Testis (tissue), 2 donors: ENCODE results near the gene TAF7.

Experiments
- POLR2A ChIP-seq: fragments of 450-650 bp; IDR thresholded peaks from one replicate; pipeline ENCODE4 v1.6.1; 2017; ENCODE audit warnings: antibody characterized with exemption, mild to moderate bottlenecking, moderate library complexity
- TF ChIP-seq, protein P1 (sequence below), 3 experiments: fragments of 450-650 bp in 2 of 3; fragments of 200-600 bp in 1 of 3; sonication (generic) in 1 of 3; IDR thresholded peaks; one replicate each; pipeline ENCODE4 v1.5.1; 2016 to 2019; ENCODE audit warnings: antibody characterized with exemption in 3 of 3, mild to moderate bottlenecking in 2 of 3, moderate library complexity in 1 of 3

DNA sequence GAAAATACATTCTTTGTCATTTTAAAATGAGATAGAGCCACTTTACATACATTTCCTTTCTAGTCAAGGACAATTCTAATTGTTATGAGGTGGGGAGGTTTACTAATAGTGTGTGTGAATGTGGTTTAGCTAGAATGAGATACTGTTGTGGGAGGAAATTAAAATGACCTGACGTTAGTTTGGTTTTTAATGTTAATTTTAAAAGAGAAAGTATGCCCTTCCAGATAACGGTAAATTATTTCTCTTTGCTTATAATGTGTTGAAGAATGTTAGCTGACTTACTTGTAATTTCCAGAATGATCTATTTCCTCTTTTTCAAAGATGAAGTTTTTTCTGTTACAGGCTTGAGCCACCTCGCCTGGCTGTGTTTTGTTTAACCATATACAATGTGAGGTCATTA lies 1.7 kb upstream of the TAF7 start:
- TF ChIP-seq, protein P1, sequence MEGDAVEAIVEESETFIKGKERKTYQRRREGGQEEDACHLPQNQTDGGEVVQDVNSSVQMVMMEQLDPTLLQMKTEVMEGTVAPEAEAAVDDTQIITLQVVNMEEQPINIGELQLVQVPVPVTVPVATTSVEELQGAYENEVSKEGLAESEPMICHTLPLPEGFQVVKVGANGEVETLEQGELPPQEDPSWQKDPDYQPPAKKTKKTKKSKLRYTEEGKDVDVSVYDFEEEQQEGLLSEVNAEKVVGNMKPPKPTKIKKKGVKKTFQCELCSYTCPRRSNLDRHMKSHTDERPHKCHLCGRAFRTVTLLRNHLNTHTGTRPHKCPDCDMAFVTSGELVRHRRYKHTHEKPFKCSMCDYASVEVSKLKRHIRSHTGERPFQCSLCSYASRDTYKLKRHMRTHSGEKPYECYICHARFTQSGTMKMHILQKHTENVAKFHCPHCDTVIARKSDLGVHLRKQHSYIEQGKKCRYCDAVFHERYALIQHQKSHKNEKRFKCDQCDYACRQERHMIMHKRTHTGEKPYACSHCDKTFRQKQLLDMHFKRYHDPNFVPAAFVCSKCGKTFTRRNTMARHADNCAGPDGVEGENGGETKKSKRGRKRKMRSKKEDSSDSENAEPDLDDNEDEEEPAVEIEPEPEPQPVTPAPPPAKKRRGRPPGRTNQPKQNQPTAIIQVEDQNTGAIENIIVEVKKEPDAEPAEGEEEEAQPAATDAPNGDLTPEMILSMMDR (IDR thresholded peaks at IDR 0.05): no peak
- no peak for TF ChIP-seq POLR2A
